WTC11 (cell line): ENCODE measurements around the gene LAGE3. TPM values are rescaled to one million over a fixed set of nuclear protein-coding genes. Genes with fewer than 3 reads are reported as not detected.
A peak's percentile ranks its signal among the peaks of the same experiment; 100 is the strongest.

Source experiments
- ATAC-seq: fragments of 200-7000 bp; cut with Tn5 transposase; 2 replicates; pipeline ENCODE4 v1.10.0; 2021; ENCODE audit warnings: mild to moderate bottlenecking, moderate library complexity
- CTCF ChIA-PET: fragments of 300-600 bp; sonication (Branson Sonifier 250); formaldehyde crosslinking; loops from one replicate; lab custom pipeline; 2021; ENCODE audit warnings: antibody characterized with exemption; lab: Charles Lee
- POLR2A ChIA-PET: fragments of 350-600 bp; sonication (Branson Sonifier 250); formaldehyde crosslinking; loops from one replicate; lab custom pipeline; 2021; ENCODE audit warnings: antibody characterized with exemption; lab: Charles Lee
- DNase-seq: peaks from one replicate; pipeline ENCODE4 v3.0.0; 2021; ENCODE audit warnings: low spot score
- H3K27ac Mint-ChIP-seq: 2 replicates; pipeline ENCODE4 v1.8.0; 2021; ENCODE audit warnings: mixed read lengths
- H3K27me3 Mint-ChIP-seq: 2 replicates; pipeline ENCODE4 v1.8.0; 2021; ENCODE audit warnings: low read depth, mild to moderate bottlenecking, moderate library complexity, mixed read lengths
- H3K36me3 Mint-ChIP-seq: 2 replicates; pipeline ENCODE4 v1.8.0; 2021; ENCODE audit warnings: mixed read lengths
- H3K4me1 Mint-ChIP-seq: 2 replicates; pipeline ENCODE4 v1.8.0; 2022; ENCODE audit warnings: mixed read lengths
- H3K4me3 Mint-ChIP-seq: 2 replicates; pipeline ENCODE4 v1.8.0; 2021; ENCODE audit warnings: mild to moderate bottlenecking, moderate library complexity, mixed read lengths
- H3K9me3 Mint-ChIP-seq: 2 replicates; pipeline ENCODE4 v1.8.0; 2021; ENCODE audit warnings: mixed read lengths
- CBFB ChIP-seq: sonication (generic); formaldehyde crosslinking; IDR thresholded peaks from 2 replicates; pipeline ENCODE4 v1.8.1; 2022; ENCODE audit warnings: mild to moderate bottlenecking, low read depth, missing genetic modification reagents
- CREM ChIP-seq: sonication (generic); formaldehyde crosslinking; IDR thresholded peaks from 2 replicates; pipeline ENCODE4 v1.8.1; 2022; ENCODE audit warnings: mild to moderate bottlenecking, missing genetic modification reagents, moderate library complexity
- ESRRA ChIP-seq: sonication (generic); formaldehyde crosslinking; IDR thresholded peaks from 2 replicates; pipeline ENCODE4 v1.8.1; 2022; ENCODE audit warnings: mild to moderate bottlenecking, missing genetic modification reagents, borderline replicate concordance
- FOXJ3 ChIP-seq: sonication (generic); formaldehyde crosslinking; IDR thresholded peaks from 2 replicates; pipeline ENCODE4 v1.9.0; 2021; ENCODE audit warnings: missing genetic modification reagents, mild to moderate bottlenecking, borderline replicate concordance
- FOXP4 ChIP-seq: sonication (generic); formaldehyde crosslinking; IDR thresholded peaks from 2 replicates; pipeline ENCODE4 v1.8.0; 2022; ENCODE audit warnings: mild to moderate bottlenecking, missing genetic modification reagents
- GTF2I ChIP-seq: fragments of 250-450 bp; sonication (Bioruptor Pico); conservative IDR thresholded peaks from 2 replicates; pipeline ENCODE4 v1.4.0; 2021; ENCODE audit warnings: mild to moderate bottlenecking
- MLX ChIP-seq: sonication (generic); formaldehyde crosslinking; IDR thresholded peaks from 2 replicates; pipeline ENCODE4 v1.8.1; 2023; ENCODE audit warnings: mild to moderate bottlenecking, missing genetic modification reagents, moderate library complexity
- MXD4 ChIP-seq: fragments of 250-450 bp; sonication (Bioruptor Pico); IDR thresholded peaks from 2 replicates; pipeline ENCODE4 v1.8.0; 2021; ENCODE audit warnings: mild to moderate bottlenecking, moderate library complexity, borderline replicate concordance
- NFE2L1 ChIP-seq: sonication (generic); formaldehyde crosslinking; IDR thresholded peaks from 2 replicates; pipeline ENCODE4 v1.8.1; 2023; ENCODE audit warnings: missing genetic modification reagents
- NFYB ChIP-seq: sonication (generic); formaldehyde crosslinking; conservative IDR thresholded peaks from 2 replicates; pipeline ENCODE4 v1.8.0; 2022; ENCODE audit warnings: low read depth, missing genetic modification reagents
- OVOL2 ChIP-seq: fragments of 250-450 bp; sonication (Bioruptor Pico); IDR thresholded peaks from 2 replicates; pipeline ENCODE4 v1.9.0; 2021; ENCODE audit warnings: mild to moderate bottlenecking, borderline replicate concordance
- PRRX2 ChIP-seq: fragments of 250-450 bp; sonication (Bioruptor Pico); IDR thresholded peaks from 2 replicates; pipeline ENCODE4 v1.8.0; 2021; ENCODE audit warnings: mild to moderate bottlenecking
- RELA ChIP-seq: sonication (generic); formaldehyde crosslinking; IDR thresholded peaks from 2 replicates; pipeline ENCODE4 v1.8.1; 2022; ENCODE audit warnings: missing genetic modification reagents, mild to moderate bottlenecking, borderline replicate concordance
- SMAD3 ChIP-seq: sonication (generic); formaldehyde crosslinking; IDR thresholded peaks from 2 replicates; pipeline ENCODE4 v1.8.0; 2022; ENCODE audit warnings: missing genetic modification reagents, mild to moderate bottlenecking, borderline replicate concordance
- SMAD4 ChIP-seq: sonication (generic); formaldehyde crosslinking; IDR thresholded peaks from 2 replicates; pipeline ENCODE4 v1.8.0; 2022; ENCODE audit warnings: mild to moderate bottlenecking, missing genetic modification reagents
- TP53 ChIP-seq: sonication (generic); formaldehyde crosslinking; IDR thresholded peaks from 2 replicates; pipeline ENCODE4 v1.8.1; 2023; ENCODE audit warnings: mild to moderate bottlenecking, missing genetic modification reagents
- USF1 ChIP-seq: sonication (generic); formaldehyde crosslinking; IDR thresholded peaks from 2 replicates; pipeline ENCODE4 v1.8.0; 2022; ENCODE audit warnings: mild to moderate bottlenecking, missing genetic modification reagents
- ZBTB21 ChIP-seq: sonication (generic); formaldehyde crosslinking; IDR thresholded peaks from 2 replicates; pipeline ENCODE4 v1.8.1; 2023; ENCODE audit warnings: mild to moderate bottlenecking, missing genetic modification reagents, borderline replicate concordance
- ZNF121 ChIP-seq: sonication (generic); formaldehyde crosslinking; IDR thresholded peaks from 2 replicates; pipeline ENCODE4 v1.8.0; 2023; ENCODE audit warnings: missing genetic modification reagents
- ZNF138 ChIP-seq: sonication (generic); formaldehyde crosslinking; conservative IDR thresholded peaks from 2 replicates; pipeline ENCODE4 v1.8.1; 2022; ENCODE audit warnings: mild to moderate bottlenecking, moderate library complexity, missing genetic modification reagents
- ZNF219 ChIP-seq: sonication (generic); formaldehyde crosslinking; IDR thresholded peaks from 2 replicates; pipeline ENCODE4 v1.8.0; 2023; ENCODE audit warnings: missing genetic modification reagents, mild to moderate bottlenecking, borderline replicate concordance
- ZNF263 ChIP-seq: sonication (generic); formaldehyde crosslinking; IDR thresholded peaks from 2 replicates; pipeline ENCODE4 v1.8.1; 2022; ENCODE audit warnings: low read depth, mild to moderate bottlenecking, moderate library complexity, missing genetic modification reagents
- ZNF396 ChIP-seq: fragments of 250-450 bp; sonication (Bioruptor Pico); IDR thresholded peaks from 2 replicates; pipeline ENCODE4 v1.8.0; 2021; ENCODE audit warnings: mild to moderate bottlenecking, moderate library complexity, borderline replicate concordance
- ZNF512 ChIP-seq: sonication (generic); formaldehyde crosslinking; IDR thresholded peaks from 2 replicates; pipeline ENCODE4 v1.8.1; 2022; ENCODE audit warnings: missing genetic modification reagents, borderline replicate concordance
- total RNA-seq: library from RNA; stranded (reverse); gene quantifications from 3 replicates; pipeline ENCODE4 v1.2.3, GENCODE V29; 2021
- TF ChIP-seq, protein P1 (sequence below): fragments of 250-450 bp; sonication (Bioruptor Pico); IDR thresholded peaks from 2 replicates; pipeline ENCODE4 v1.8.0; 2021; ENCODE audit warnings: mild to moderate bottlenecking
- TF ChIP-seq, protein P2 (sequence below): sonication (generic); formaldehyde crosslinking; IDR thresholded peaks from 2 replicates; pipeline ENCODE4 v1.8.1; 2023; ENCODE audit warnings: mild to moderate bottlenecking, missing genetic modification reagents, borderline replicate concordance

The LAGE3 gene
- total RNA-seq, 1 experiment from 2014 or later, result 46.1 TPM

DNA sequence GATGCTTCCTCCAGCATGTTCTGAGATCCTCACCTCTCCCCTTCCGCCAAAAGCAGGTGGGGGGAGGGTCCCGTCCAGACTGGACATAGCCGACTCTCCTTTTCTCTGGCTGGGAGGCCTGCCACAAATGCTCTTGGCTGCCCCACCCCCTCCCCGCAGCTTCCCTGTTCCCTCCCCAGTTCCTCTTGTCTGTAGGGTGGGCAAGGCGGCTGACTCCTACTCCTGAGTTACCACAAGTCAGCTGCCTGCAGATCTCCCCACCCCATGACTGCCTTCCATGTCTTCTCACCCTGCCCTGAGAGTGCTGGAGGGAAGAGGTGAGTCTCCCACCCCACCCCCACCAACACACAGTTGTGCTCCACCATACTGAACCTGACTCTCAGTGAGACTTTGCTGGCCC, 47.7 kb downstream of the LAGE3 start:
- Mint-ChIP-seq H3K4me1 (peaks cover 25% of the 10 kb centered on the region), H3K27me3 (no peaks in the 10 kb centered on the region), H3K9me3 (no peaks in the 10 kb centered on the region), H3K4me3 (no peak overlapping the region), H3K36me3 (peaks cover 10% of the 10 kb centered on the region; the same call in 1 of the 2 replicates), H3K27ac (no peak overlapping the region)
- CTCF ChIA-PET, result no interaction called here
- POLR2A ChIA-PET, result interaction anchor here (0.6 kb wide), 1 partner anchor 31 kb away, joined by 3 read pairs; no protein-coding TSS in a partner anchor
- no peak for DNase-seq
- no peak for ATAC-seq
- no peak for TF ChIP-seq RELA
- no peak for TF ChIP-seq OVOL2 (CRISPR knock-in tag)
- TF ChIP-seq, protein P1, sequence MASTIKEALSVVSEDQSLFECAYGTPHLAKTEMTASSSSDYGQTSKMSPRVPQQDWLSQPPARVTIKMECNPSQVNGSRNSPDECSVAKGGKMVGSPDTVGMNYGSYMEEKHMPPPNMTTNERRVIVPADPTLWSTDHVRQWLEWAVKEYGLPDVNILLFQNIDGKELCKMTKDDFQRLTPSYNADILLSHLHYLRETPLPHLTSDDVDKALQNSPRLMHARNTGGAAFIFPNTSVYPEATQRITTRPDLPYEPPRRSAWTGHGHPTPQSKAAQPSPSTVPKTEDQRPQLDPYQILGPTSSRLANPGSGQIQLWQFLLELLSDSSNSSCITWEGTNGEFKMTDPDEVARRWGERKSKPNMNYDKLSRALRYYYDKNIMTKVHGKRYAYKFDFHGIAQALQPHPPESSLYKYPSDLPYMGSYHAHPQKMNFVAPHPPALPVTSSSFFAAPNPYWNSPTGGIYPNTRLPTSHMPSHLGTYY (CRISPR knock-in tag), result no peak
- no peak for TF ChIP-seq SMAD4 (CRISPR knock-in tag)
- no peak for TF ChIP-seq ZNF219
- TF ChIP-seq MXD4 (CRISPR knock-in tag), result no peak
- no peak for TF ChIP-seq ZNF263 (CRISPR knock-in tag)
- no peak for TF ChIP-seq ZNF138 (CRISPR knock-in tag)
- no peak for TF ChIP-seq CREM (CRISPR knock-in tag)
- no peak for TF ChIP-seq ZNF512 (CRISPR knock-in tag)
- TF ChIP-seq GTF2I (CRISPR knock-in tag), result no peak
- TF ChIP-seq ZNF121 (CRISPR knock-in tag), result no peak
- TF ChIP-seq FOXJ3 (CRISPR knock-in tag), result no peak
- TF ChIP-seq SMAD3 (CRISPR knock-in tag), result no peak
- TF ChIP-seq USF1 (CRISPR knock-in tag), result no peak
- no peak for TF ChIP-seq CBFB (CRISPR knock-in tag)
- no peak for TF ChIP-seq ZNF396 (CRISPR knock-in tag)
- no peak for TF ChIP-seq TP53 (CRISPR knock-in tag)
- TF ChIP-seq, all 79 proteins: peak for 0

GRCh38 chrX:154430916-154431315, 48.2 kb downstream of the LAGE3 start:
- Mint-ChIP-seq H3K27me3 (no peaks in the 10 kb centered on the region), H3K36me3 (peaks cover 10% of the 10 kb centered on the region; the same call in 1 of the 2 replicates), H3K4me1 (peaks cover 21% of the 10 kb centered on the region), H3K27ac (peak overlapping the region; percentile 17; the same call in 1 of the 2 replicates), H3K4me3 (no peak overlapping the region), H3K9me3 (no peaks in the 10 kb centered on the region)
- ChIA-PET CTCF (no interaction called here), POLR2A (no interaction called here)
- no peak for ATAC-seq
- no peak for DNase-seq
- TF ChIP-seq ESRRA (CRISPR knock-in tag) (no peak), MLX (no peak), NFE2L1 (no peak), ZBTB21 (no peak), NFYB (CRISPR knock-in tag) (no peak), SMAD4 (CRISPR knock-in tag) (no peak), FOXP4 (no peak), PRRX2 (CRISPR knock-in tag) (no peak)
- TF ChIP-seq, protein P2, sequence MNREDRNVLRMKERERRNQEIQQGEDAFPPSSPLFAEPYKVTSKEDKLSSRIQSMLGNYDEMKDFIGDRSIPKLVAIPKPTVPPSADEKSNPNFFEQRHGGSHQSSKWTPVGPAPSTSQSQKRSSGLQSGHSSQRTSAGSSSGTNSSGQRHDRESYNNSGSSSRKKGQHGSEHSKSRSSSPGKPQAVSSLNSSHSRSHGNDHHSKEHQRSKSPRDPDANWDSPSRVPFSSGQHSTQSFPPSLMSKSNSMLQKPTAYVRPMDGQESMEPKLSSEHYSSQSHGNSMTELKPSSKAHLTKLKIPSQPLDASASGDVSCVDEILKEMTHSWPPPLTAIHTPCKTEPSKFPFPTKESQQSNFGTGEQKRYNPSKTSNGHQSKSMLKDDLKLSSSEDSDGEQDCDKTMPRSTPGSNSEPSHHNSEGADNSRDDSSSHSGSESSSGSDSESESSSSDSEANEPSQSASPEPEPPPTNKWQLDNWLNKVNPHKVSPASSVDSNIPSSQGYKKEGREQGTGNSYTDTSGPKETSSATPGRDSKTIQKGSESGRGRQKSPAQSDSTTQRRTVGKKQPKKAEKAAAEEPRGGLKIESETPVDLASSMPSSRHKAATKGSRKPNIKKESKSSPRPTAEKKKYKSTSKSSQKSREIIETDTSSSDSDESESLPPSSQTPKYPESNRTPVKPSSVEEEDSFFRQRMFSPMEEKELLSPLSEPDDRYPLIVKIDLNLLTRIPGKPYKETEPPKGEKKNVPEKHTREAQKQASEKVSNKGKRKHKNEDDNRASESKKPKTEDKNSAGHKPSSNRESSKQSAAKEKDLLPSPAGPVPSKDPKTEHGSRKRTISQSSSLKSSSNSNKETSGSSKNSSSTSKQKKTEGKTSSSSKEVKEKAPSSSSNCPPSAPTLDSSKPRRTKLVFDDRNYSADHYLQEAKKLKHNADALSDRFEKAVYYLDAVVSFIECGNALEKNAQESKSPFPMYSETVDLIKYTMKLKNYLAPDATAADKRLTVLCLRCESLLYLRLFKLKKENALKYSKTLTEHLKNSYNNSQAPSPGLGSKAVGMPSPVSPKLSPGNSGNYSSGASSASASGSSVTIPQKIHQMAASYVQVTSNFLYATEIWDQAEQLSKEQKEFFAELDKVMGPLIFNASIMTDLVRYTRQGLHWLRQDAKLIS (CRISPR knock-in tag), result no peak
